GDM1 (cell line): ENCODE results near the gene NOC2L.
"Not testable (repeated sequence)": the region's sequence is repeated elsewhere in the genome, so short reads cannot be mapped to it uniquely, and the experiment has no call there.

Experiments used
- DNase-seq: peaks from one replicate; lab custom pipeline; 2025; lab: John Stamatoyannopoulos, UW

The NOC2L gene

DNA sequence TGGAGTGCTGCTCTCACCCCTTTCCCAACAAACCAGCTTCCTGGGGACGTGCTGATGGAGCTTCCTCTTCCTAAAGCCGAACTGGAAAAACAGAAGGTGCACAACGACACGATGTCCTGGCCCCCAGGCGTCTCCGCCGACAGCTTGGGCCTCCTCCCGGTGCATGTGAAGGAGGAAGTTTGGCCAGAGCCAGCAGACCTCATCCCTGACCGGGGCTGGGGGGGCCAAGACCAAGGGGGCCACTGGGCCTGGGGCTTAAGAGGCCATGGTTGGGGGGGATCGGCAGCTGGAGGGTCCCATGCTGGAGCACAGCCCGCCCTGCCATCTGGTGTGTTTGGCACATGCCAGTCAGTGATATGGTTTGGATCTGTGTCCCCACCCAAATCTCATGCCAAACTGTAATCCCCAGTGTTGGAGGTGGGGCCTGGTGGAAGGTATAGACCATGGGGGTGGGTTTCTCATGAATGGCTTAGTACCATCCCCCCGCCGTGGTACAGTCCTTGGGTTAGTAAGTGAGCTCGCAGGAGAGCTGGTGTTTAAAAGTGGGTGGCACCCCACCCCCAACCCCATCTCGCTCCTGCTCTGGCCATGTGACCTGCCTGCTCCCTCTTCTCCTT, 34.4 kb upstream of the NOC2L start:
- no peak for DNase-seq

DNA sequence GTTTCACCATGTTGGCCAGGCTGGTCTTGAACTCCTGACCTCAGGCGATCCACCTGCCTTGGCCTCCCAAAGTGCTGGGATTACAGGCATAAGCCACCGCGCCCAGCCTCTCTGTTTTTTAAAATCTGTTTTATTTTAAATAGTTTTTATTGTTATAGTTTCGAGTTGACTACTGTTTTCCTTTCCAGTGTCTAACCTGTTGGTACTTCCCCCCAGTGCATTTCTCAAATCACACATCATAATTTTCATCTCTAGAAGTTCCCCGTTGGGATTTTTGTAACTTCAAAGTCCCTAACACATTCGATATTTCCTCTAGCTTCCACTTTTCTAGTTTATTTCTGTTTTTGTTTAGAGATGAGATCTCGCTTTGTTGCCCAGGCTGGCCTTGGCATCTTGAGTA, 33.3 kb upstream of the NOC2L start:
- DNase-seq = no peak

- no peak for DNase-seq
These were observed 32.8 kb upstream of the NOC2L start for GRCh38 chr1:991895-992294.

GRCh38 chr1:991275-991674, 32.2 kb upstream of the NOC2L start:
- not testable (repeated sequence) for DNase-seq

- not testable (repeated sequence) for DNase-seq
These were observed 29.0 kb upstream of the NOC2L start for GRCh38 chr1:988061-988460.

GRCh38 chr1:985126-985525, 26.1 kb upstream of the NOC2L start:
- DNase-seq = no peak

DNA sequence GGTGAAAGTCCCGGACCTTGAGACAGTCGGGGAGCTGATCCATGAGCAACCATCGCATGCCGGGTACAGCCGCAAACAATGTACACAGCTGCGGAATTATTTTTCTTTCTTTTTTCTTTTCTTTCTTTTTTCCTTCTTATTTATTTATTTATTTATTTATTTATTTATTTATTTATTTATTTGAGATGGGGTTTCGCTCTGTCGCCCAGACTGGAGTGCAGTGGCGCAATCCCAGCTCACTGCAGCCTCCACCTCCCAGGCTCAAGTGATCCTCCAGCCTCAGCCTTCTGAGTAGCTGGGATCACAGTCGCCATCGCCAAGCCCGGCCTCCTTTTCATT, 25.4 kb upstream of the NOC2L start:
- no peak for DNase-seq

GRCh38 chr1:983798-984475, 24.9 kb upstream of the NOC2L start:
- no peak for DNase-seq

GRCh38 chr1:982765-983436, 23.8 kb upstream of the NOC2L start:
- DNase-seq = no peak

DNA sequence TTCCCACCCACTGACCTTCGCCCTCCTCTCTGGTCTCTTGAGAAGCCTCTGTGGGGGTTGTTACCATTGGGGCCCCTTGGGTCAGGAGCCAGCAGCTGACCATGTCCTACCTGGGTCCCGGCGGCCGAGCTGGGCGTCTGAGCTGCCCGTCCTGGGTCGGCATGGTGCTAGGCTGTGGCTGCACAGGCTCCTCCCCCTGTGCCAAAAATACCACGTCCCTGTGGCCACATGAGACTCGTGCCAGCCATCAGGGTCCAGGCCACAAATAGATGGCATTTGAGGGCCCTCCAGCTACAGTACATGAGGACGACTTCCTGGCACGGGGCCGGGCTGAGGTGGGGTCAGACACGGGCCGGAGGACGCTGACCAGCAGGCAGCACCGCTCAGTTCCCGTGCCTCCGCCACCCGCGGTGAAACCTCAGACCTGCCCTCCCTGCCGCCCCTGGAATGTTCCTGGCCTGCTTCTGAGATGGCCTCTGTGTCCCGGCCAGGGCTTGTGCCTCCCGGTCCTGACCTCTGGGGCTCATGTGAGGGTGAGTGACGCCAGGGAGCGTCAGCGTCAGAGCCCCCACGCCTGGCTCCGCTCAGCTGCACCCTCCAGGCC, 23.0 kb upstream of the NOC2L start, which contains the start of gene PERM1:
TSS of gene PERM1 (minus strand) at position 139 of the 604 bp plus-strand sequence. CDS start 1,064 bp downstream, outside the sequence.
- DNase-seq = no peak

DNA sequence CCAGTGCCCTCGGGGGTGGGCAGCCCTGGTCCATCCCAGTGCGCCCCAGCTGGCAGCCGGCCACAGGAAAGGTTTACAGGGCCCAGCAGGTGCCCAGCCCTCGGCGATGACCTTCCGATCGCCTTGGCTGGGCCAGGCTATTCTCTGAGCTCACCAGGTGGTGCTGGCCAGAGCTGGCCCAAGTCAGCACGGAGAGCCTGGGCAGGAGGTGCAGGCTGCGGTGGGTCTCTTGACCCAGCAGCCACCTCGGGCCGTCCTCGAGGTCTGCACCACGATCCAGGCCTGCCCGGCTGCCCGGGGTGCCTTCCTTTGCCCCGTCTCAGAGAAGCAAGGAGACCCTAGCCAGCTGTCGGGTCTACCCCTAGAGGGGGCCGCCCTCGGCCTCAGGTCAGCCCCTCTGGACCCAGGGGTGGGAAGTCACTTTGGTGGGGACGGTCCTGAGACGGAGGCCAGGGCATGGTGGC, 22.5 kb upstream of the NOC2L start:
- DNase-seq = no peak

DNA sequence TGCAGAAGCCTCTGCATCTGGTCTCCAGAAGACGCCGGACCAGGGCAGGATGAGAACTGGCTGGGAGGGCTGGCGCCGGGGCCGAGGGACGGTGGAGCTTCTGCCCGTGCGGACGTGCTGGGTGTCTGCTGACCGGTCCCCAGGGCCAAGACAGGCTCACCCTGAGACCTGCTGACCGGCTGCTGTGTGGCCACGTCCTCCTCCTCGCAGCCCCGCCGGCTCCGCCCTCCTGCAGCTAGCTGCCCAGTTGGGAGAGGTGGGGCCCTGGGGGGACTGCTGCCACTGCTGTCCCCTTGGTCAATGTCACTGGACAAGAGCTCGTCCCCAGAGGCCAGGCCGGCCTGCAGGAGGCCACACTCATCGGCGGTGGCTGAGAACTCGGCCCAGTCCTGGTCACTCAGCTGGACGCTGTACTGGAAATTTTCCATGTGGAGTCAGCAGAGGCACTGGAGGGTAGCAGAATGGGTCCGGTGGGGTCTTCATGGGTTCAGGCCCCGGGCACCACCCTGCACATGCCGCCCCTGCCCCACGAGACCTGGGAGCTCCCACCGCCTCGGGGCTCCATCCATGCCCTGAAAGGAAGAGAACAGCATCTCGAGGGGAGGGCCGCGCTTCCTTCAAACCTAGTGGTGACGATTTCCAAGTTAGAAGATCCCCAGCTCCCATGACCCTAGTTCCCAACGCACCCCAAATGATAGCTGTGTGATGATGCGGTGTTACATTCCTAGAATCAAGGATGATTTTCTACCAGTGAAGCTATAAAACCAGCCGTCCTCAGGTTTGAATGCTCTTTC, 21.7 kb upstream of the NOC2L start:
- no peak for DNase-seq

DNA sequence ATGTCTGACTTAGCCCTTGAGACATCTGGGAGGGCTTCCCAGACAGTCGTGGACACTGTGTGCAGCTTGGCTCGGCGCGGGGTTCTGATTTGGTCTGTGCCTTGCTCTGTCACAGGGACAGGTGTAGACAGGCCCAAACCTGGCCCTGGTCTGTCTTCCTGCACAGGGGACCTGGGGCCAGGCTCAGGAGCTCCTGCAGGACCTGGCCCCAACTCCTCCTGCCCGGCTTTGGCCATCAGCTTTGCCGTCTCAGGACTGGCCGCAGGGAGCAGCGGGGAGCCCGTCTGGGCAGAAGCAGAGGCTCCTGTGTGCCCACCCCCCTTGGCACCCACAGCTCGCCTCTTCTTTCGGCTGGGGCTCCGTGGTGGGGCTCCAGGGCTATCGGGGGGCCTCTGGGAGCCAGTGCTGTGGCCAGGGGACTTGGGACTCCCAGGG, 21.1 kb upstream of the NOC2L start:
- DNase-seq = no peak

- no peak for DNase-seq
These were observed 20.7 kb upstream of the NOC2L start for GRCh38 chr1:979744-980072.

DNA sequence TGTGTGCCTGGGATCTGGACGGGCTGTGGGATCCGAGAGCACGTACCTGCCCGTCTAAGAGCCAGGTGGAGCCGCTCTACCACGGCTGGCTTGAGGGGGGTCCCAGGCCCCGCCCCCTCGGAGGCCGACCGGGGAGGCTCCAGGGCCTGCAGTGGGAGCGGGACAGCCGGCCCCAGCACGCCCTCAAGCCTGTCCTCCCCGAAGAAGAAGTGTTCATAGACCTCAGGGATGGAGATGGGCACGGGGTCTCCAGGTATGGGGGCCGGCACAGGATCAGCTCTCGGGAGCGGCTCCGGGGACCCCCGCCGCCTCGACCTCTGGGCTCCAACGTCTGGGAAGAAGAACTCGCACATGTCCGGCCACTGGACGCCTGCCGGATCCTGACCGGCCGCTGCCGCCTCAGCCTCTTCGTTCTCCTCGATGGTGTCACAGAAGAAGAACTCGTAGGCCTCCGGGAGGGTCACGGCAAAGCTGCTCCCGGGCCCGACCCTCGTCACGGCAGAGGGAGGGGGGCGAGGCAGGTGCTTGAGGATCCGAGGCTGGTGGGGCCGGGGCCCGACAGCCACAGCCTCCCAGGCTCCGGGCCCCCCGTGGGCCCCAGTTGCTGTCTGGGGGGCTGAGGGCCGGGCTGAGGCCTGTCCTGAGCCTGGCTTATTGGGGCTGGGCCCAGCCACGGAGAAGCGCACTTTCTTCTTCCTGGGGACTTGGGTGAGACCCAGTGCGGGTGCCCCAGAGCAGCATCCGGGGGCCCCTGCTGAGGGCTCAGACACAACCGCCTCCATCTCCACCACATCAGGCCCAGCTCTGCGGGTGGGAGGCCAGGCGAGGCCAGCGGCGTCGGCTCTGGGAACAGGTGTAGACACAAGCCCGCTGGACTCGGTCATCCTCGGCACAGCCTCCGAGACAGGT, 20.0 kb upstream of the NOC2L start:
- DNase-seq = no peak

GRCh38 chr1:978069-978834, 19.2 kb upstream of the NOC2L start:
- DNase-seq = no peak

DNA sequence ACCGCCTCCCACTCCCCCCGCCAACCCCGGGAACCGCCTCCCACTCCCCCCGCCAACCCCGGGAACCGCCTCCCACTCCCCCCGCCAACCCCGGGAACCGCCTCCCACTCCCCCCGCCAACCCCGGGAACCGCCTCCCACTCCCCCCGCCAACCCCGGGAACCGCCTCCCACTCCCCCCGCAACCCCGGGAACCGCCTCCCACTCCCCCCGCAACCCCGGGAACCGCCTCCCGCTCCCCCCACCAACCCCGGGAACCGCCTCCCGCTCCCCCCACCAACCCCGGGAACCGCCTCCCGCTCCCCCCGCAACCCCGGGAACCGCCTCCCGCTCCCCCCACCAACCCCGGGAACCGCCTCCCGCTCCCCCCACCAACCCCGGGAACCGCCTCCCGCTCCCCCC, 17.7 kb upstream of the NOC2L start:
- not testable (repeated sequence) for DNase-seq

- DNase-seq = peak; percentile 41
These were observed 17.0 kb upstream of the NOC2L start for GRCh38 chr1:975896-976683.

DNA sequence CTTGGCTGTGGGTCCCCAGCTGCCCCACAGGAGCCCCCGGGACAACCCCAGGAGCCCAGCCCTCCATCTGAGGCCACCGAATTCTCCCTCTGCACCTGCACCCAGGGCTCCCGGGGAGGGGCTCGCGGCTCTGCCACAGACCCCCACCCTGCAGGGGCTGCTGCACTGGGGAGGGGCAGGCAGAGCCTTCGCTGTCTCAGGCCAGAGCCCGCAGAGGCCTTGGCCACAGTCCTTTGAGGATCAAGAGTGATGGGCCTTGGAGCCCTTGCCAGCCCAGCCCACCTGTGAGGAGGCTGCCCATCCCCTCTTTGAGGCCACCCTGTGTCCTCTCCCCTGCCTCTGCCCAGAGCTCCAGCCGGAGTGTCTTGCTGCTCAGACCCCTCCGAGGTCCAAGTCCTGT, 16.3 kb upstream of the NOC2L start:
- no peak for DNase-seq
